Uterus (tissue), 2 donors: ENCODE measurements around the gene BRAT1.

Experiments
- POLR2A ChIP-seq, 2 donors: fragments of 450-650 bp; IDR thresholded peaks; one replicate each; pipeline ENCODE4 v1.6.1; 2016; ENCODE audit warnings: antibody characterized with exemption in 2 of 2, mild to moderate bottlenecking in 1 of 2, moderate library complexity in 1 of 2
- TF ChIP-seq, protein P1 (sequence below), 4 experiments: fragments of 200-600 bp in 2 of 4; fragments of 450-650 bp in 2 of 4; sonication (generic) in 2 of 4; IDR thresholded peaks; one replicate each; pipeline ENCODE4 v1.5.1; 2016 to 2019; ENCODE audit warnings: antibody characterized with exemption in 4 of 4, mild to moderate bottlenecking in 2 of 4, moderate library complexity in 1 of 4

DNA sequence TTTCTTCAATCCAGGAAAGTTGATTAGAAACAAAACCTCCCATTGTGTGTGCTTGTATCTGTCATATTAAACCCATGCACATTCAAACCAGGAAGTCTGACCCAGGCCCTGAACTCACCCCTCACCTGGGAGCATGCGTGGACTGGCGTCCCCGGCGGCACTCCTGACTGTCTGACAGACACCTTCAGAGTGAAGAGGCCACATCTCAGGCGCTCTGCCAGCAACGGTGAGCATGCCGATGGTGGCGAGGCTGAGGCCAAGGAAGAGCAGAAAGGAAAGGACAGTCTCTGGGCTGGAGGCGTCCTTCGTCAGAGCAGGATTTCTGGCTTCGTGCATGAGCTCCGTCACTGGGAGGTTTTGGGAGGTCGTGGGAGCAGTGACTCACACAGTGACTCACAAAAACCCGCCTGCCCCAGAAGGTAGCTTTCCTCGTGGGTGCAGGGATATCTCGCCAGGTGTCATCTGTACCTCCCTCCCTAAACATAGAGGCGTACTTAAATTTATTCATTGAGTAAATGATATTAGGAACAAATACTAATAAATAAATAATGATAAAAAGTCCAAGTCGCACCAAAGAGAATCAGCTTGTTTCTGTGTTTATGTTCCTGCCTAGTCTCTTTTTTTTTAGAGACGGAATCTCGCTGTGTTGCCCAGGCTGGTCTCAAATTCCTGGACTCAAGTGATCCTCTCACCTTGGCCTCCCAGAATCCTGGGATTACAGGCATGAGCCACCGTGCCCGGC, 16.9 kb upstream of the BRAT1 start:
- TF ChIP-seq, protein P1, sequence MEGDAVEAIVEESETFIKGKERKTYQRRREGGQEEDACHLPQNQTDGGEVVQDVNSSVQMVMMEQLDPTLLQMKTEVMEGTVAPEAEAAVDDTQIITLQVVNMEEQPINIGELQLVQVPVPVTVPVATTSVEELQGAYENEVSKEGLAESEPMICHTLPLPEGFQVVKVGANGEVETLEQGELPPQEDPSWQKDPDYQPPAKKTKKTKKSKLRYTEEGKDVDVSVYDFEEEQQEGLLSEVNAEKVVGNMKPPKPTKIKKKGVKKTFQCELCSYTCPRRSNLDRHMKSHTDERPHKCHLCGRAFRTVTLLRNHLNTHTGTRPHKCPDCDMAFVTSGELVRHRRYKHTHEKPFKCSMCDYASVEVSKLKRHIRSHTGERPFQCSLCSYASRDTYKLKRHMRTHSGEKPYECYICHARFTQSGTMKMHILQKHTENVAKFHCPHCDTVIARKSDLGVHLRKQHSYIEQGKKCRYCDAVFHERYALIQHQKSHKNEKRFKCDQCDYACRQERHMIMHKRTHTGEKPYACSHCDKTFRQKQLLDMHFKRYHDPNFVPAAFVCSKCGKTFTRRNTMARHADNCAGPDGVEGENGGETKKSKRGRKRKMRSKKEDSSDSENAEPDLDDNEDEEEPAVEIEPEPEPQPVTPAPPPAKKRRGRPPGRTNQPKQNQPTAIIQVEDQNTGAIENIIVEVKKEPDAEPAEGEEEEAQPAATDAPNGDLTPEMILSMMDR (IDR thresholded peaks at IDR 0.05), result no peak
- no peak for TF ChIP-seq POLR2A (IDR thresholded peaks at IDR 0.05)
